Ovary (tissue), 9 donors: Measurements from ENCODE around the gene IL20. TPM values are rescaled to one million over a fixed set of nuclear protein-coding genes. Genes with fewer than 3 reads are reported as not detected.

Experiments
- DNase-seq, 5 donors: peaks; one replicate each; pipeline ENCODE4 v3.0.0-alpha.2; 2019 to 2020
- H3K27ac ChIP-seq, 2 donors: fragments of 200-600 bp; one replicate each; pipeline versions ENCODE4 v1.5.1 to v1.8.0; 2019 to 2022
- H3K27me3 ChIP-seq: fragments of 200-600 bp; one replicate; pipeline ENCODE4 v1.8.0; 2022
- H3K36me3 ChIP-seq: fragments of 200-600 bp; sonication (generic); one replicate; pipeline ENCODE4 v1.5.1; 2019
- H3K4me1 ChIP-seq: one replicate; pipeline ENCODE4 v1.8.1; 2013; ENCODE audit warnings: mild to moderate bottlenecking, moderate library complexity; ENCODE audit not compliant: insufficient read depth
- H3K4me3 ChIP-seq: fragments of 200-600 bp; sonication (generic); one replicate; pipeline ENCODE4 v1.5.1; 2017
- H3K9me3 ChIP-seq, 2 donors: fragments of 200-600 bp in 1 of 2; sonication (generic) in 1 of 2; one replicate each; pipeline versions ENCODE4 v1.5.1 to v1.8.1; 2013 to 2019; ENCODE audit warnings: mild to moderate bottlenecking in 1 of 2, moderate library complexity in 1 of 2
- CTCF ChIP-seq, 3 donors: fragments of 450-650 bp in 2 of 3; fragments of 200-600 bp in 1 of 3; IDR thresholded peaks; one replicate each; pipeline versions ENCODE4 v1.5.1 to v1.8.0; 2016 to 2022; ENCODE audit warnings: antibody characterized with exemption in 3 of 3, mild to moderate bottlenecking in 1 of 3
- EP300 ChIP-seq: sonication (generic); formaldehyde crosslinking; IDR thresholded peaks from one replicate; pipeline ENCODE4 v1.6.1; 2017; ENCODE audit warnings: antibody characterized with exemption
- POLR2A ChIP-seq: fragments of 450-650 bp; IDR thresholded peaks from one replicate; pipeline ENCODE4 v1.6.1; 2017; ENCODE audit warnings: antibody characterized with exemption, mild to moderate bottlenecking, moderate library complexity
- WGBS, 3 donors: extraction: QIAGEN DNeasy Blood & Tissue Kit in 1 of 3; methylation state at CpG; one replicate each; pipeline versions ENCODE4 v1.1.5 to v1.1.7; 2013 to 2017; 5-methylcytosine and 5-hydroxymethylcytosine counted together
- intact Hi-C, 4 donors: fragments of 100-400 bp; cut with DNase I; formaldehyde crosslinking; loops; one replicate each; pipeline versions ENCODE4 v1.11.0 to v1.15.1; 2022 to 2023
- polyA plus RNA-seq, 2 donors: library from polyadenylated mRNA; stranded (reverse); fragments of 200-250 nt in 1 of 2; fragments of 350-450 nt in 1 of 2; fragmentation: Illumina TruSeq in 1 of 2; extraction: RNeasy Lipid Tissue Mini Kit (QIAGEN cat#74804) in 1 of 2; gene quantifications; one replicate each; pipeline ENCODE4 v1.2.3, GENCODE V29; 2013 to 2014
- total RNA-seq, 7 donors: library from RNA; depleted of rRNA in 2 of 7; stranded (reverse); fragments of >200 nt in 2 of 7; fragmentation: NEBNext Ultra II Directional in 3 of 7; extraction: Animal tissue kit (Norgen Biotek cat#: 25700) in 3 of 7; gene quantifications; one replicate each; pipeline versions ENCODE4 v1.1.0 to v1.2.4, GENCODE V29; 2016 to 2023
- donor health status: DM: no; HTN: no; CAD: no; lungs with moderate emphysema.
- donor health status: DM: no; HTN: no; CAD: no.
- donor health status: Bipolar disorder and iron deficiency.
- donor health status: DM: yes; HTN: yes; CAD: no.
- donor health status: DM: no; HTN: no; CAD: no.
- donor health status: DM: yes; HTN: yes; CAD: no.

Gene IL20
- total and polyA plus RNA-seq, 9 donors: 0.30 to 2.6 TPM; not detected in 7

- 19 to 23% (median 21%) methylated on average over 14 of the region's 14 CpGs for WGBS, 3 donors
- TF ChIP-seq CTCF (IDR thresholded peaks at IDR 0.05): no peak
- TF ChIP-seq EP300: no peak
- no peak for TF ChIP-seq POLR2A
- peak in 1 of 5 donors; percentile 17 for DNase-seq
- intact Hi-C loops: loop anchor here (5.0 to 10.0 kb wide), 8 partner anchors 165 to 435 kb away; partner anchors contain the start of gene IKBKE (in 2 of the 4)
- no peaks in the 10 kb centered on the region for H3K36me3 ChIP-seq
- H3K27ac ChIP-seq: no peak overlapping the region
- no peaks in the 10 kb centered on the region for H3K9me3 ChIP-seq
- peaks cover 4% of the 10 kb centered on the region for H3K4me1 ChIP-seq
- peak overlapping the region; percentile 34 for H3K4me3 ChIP-seq
- H3K27me3 ChIP-seq: no peaks in the 10 kb centered on the region
These were observed 44.5 kb downstream of the IL20 start for GRCh38 chr1:206909883-206910318.

GRCh38 chr1:206911064-206911663 lies 45.7 kb downstream of the IL20 start:
- intact Hi-C loops: loop anchor here (5.0 to 10.0 kb wide), 8 partner anchors 164 to 436 kb away; partner anchors contain the start of gene IKBKE (in 2 of the 4)
- WGBS, 3 donors: 0 to 2% (median 0%) methylated on average over 1 of the region's 1 CpG
- H3K36me3 ChIP-seq: no peaks in the 10 kb centered on the region
- no peak overlapping the region for H3K4me3 ChIP-seq
- H3K4me1 ChIP-seq: peaks cover 4% of the 10 kb centered on the region
- H3K9me3 ChIP-seq: no peaks in the 10 kb centered on the region
- H3K27me3 ChIP-seq: no peaks in the 10 kb centered on the region
- peak in 1 of 5 donors; percentile 34 for DNase-seq
- TF ChIP-seq CTCF (IDR thresholded peaks at IDR 0.05) (peak; percentile 42 to 49 (median 48)), EP300 (no peak), POLR2A (no peak)
- H3K27ac ChIP-seq: no peak overlapping the region

- peaks cover 4% of the 10 kb centered on the region for H3K4me1 ChIP-seq
- H3K36me3 ChIP-seq: no peaks in the 10 kb centered on the region
- H3K4me3 ChIP-seq: no peak overlapping the region
- TF ChIP-seq CTCF (IDR thresholded peaks at IDR 0.05): peak; percentile 59 to 75 (median 71)
- TF ChIP-seq EP300: no peak
- no peak for TF ChIP-seq POLR2A
- no peak overlapping the region for H3K27ac ChIP-seq
- DNase-seq: peak; percentile 46 to 72 (median 56)
- H3K9me3 ChIP-seq: no peaks in the 10 kb centered on the region
- intact Hi-C loops: loop anchor here (5.0 to 10.0 kb wide), 8 partner anchors 162 to 438 kb away; partner anchors contain the start of gene IKBKE (in 2 of the 4)
- WGBS, 3 donors: 14 to 22% (median 18%) methylated on average over 7 of the region's 7 CpGs
- no peaks in the 10 kb centered on the region for H3K27me3 ChIP-seq
These were observed 47.1 kb downstream of the IL20 start for GRCh38 chr1:206912445-206913095.

- no peak for TF ChIP-seq EP300
- TF ChIP-seq POLR2A: no peak
- TF ChIP-seq CTCF (IDR thresholded peaks at IDR 0.05): no peak
- H3K4me3 ChIP-seq: no peak overlapping the region
- H3K4me1 ChIP-seq: peaks cover 4% of the 10 kb centered on the region
- no peaks in the 10 kb centered on the region for H3K27me3 ChIP-seq
- H3K9me3 ChIP-seq: no peaks in the 10 kb centered on the region
- no peaks in the 10 kb centered on the region for H3K36me3 ChIP-seq
- H3K27ac ChIP-seq: no peak overlapping the region
- 79 to 89% (median 85%) methylated on average over 12 of the region's 12 CpGs for WGBS, 3 donors
- DNase-seq: no peak
- intact Hi-C loops: loop anchor here (5.0 to 10.0 kb wide), 8 partner anchors 161 to 439 kb away; partner anchors contain the start of gene IKBKE (in 2 of the 4)
These were observed 48.5 kb downstream of the IL20 start for GRCh38 chr1:206913766-206914537.
